ENCODE data around the gene BCAS1.
"Not testable (repeated sequence)": the region's sequence is repeated elsewhere in the genome, so short reads cannot be mapped to it uniquely, and the experiment has no call there.

Gene BCAS1

DNA sequence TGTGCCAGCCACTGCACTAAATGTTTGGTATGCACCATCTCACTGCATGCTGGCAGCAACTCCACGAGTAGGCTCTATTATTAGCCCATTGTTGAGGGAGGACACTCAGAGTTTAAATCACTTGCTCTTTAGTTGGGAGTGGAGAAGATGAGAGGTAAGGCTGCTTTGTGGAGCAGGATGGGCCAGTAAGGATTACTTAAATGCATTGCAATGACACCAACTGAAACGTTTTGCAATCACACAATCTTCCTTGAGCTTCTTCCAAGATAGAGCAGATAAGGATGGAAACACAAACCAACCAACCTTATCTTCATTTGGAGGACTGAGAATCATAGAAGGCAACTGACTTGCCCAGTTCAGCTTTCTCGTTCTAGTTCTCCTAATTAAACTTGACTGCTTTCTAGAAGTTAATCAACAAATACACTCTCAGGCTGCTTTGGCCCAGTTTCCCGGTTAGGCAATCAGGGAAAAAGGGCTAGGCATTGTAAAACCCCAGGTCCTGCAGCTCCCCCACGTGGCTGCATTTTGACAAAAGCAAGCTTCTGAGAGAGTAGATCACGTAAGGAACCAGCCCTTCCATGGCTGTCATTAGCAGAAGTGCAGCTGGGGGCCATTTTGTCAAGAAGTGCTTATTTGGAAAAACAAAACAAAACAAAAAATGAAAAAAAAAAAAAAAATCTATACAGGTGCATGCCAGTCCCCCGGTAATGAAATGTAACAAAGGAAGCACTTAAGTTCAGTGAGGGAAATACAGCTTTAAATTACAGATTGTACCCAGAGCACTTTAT lies 130.6 kb downstream of the BCAS1 start:
- DNase-seq = peak; percentile 20

DNA sequence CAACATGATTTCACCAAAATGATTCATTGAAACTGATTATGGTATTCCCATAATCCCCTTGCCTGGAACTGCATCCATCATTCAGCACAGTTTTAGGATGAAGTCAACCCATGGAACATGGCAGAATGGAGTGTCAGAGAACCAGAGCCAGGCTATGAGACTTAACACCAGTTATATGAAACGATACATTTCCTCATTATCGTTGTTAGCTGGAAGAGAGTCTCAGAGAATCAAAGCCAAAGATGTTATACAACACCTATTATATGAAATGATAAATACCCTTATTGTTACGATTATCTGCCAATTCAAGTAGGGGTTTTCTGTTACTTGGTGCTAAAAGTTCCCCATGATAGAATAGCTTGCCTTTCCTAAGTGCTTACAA lies 131.2 kb downstream of the BCAS1 start:
- DNase-seq = no peak

DNA sequence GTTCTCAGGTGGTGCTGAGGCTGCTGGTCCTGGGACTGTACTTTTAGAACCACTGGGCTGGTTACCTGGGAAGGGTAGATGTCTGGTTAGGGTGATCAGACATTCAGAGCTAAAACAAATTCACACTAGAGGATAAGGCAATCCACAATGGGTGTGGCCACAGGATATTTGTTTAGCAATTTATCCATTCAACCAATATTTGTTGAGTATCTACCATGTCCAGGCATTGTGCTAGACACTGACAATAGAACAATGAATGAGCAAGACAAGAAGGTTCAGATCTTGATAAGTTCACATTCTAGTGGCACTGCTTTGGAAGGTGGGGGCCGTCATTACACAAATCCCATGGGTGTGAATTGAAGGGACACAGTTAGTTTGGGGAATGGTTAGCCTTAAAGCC lies 131.7 kb downstream of the BCAS1 start:
- no peak for DNase-seq

DNA sequence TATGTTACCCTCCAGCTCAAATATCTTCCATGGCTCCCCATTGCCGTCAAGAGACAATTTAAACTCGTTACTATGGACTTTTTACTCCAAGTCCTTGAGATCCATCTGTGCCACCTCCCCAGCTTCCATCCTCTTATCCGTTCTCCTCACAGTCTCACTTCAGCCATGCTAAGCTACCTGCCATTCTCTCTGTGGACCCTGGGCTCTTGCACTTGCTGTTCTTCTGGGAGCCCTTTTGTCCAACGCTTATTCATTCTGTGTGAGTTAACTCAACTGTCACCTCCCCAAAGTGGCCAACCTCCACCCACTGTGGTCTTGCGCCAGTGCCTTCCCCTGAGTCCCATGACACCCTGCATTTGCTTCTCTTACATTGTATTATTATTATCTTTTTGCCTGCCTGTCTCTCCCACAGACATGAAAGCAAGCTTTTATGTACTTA lies 132.4 kb downstream of the BCAS1 start:
- no peak for DNase-seq

DNA sequence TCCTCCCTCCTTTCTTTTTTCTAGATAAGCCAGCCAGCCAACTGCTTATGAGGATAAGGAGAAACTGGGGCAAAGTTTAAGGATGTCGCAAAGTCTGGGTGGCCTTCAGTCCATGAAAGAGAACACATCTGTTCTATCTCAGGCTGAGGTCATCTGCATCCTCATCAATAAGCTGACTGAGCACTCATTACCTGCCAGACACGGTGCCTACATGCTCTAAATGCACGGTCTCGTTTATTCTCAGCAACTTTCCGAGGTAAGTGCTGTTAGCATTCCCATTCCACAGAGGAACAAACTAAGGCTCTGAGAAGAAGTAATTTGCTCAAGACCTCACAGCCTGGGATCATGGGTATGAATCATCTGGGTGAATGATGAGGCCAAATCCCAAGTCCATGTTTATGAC lies 133.1 kb downstream of the BCAS1 start:
- no peak for DNase-seq

DNA sequence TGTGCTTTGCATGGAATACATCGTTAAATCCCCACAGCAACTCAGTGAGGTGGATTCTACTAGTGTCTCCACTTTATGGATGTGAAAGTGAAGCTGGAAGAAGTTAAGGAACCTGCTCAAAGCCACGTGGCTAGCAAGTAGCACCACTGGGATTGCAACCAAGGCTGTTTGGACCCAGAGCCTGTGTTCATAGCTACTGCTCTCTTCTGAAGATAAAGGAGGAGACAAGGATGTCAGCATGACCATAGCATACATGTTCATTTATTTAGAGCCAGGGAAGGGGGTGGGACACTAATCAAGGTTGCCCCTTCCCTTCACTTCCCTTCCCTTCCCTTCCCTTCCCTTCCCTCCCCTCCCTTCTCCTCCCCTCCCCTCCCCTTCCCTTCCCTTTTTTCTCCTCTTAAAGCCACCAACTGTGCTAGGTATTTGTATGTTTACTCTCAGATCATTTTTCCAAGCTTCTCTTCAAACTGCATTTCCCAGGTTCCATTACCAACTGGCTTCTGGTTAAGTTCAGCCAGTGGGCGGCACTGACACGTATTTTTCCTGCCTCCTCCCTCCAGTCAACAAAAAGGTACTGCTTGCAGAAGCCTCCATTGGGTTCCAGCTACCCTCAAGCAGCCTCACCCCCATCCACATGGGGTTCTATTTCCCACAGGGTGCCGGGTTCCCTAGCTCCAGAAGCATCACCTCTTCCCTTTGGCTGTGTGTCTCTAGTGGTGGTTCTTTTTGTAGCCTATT lies 134.9 kb downstream of the BCAS1 start:
- no peak for DNase-seq

DNA sequence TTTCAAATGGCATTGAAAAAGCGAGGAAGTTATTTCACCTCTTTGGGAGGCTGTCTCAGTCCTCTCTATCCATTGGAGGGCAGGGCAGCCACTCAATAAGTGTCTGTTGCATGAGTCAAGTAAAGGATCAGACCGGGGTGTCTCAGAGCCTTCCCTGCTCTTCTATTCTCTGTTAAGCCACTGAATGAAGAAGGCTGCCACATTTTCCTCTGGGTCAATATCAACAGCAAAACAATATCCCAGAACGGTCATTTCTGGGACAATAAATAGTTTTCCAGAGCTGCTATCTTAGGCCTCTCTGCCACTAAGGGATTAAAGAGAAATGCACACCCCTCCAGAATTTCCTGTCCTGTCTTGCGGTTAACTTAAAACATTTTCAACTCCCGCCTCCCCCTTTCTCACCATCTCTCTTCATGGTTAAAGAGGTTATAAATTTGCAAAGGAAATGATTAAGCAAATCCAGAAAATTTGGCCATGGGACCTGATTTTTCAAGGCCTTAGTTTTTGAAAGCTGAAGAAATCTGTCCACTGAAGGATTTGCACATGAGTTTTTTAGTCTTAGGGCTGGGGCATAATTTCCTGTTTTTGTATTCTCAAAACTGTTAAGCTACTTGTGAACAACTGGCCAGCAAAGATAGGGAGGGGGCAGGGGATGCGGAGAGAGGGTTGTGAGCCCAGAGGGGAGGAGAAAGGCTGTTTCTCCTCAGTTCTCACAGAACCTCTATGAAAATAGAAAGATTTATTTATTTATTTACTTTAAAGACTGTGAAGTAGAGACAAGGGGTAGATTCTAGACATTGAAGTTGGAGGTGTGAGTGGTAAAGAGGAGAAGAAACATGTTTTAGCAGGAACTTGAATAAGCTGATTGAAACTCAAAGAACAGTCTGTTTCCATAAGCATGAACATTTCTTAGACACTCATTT lies 135.7 kb downstream of the BCAS1 start:
- no peak for DNase-seq

DNA sequence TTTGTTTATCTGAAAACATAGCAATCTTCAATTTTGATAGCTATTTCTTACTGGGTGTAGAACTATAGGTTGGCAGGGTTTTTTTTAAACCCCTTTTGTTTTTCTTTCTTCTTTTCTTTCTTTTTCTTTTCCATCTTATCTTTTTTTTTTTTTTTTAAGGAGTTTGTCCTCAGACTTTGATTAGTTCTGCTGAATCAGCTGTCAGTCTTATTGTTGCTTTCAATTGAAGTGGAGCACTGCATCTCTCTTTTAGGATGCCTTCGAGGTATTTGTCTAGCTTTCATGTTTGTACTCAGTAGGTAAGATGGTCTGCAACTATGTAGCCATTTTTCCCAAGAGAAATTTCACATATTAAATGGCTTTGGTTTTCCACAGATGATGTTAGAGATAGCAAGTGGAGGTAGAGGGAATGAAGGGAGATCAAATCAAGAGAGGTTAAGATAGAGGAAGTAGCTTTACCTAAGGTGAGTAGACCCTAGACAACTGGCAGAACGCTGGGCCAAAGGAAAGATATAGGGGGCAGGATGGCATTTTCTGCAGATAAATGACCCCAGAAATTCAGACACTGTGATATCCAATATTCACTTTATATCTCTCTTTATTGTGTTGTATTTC lies 137.1 kb downstream of the BCAS1 start:
- DNase-seq = no peak

DNA sequence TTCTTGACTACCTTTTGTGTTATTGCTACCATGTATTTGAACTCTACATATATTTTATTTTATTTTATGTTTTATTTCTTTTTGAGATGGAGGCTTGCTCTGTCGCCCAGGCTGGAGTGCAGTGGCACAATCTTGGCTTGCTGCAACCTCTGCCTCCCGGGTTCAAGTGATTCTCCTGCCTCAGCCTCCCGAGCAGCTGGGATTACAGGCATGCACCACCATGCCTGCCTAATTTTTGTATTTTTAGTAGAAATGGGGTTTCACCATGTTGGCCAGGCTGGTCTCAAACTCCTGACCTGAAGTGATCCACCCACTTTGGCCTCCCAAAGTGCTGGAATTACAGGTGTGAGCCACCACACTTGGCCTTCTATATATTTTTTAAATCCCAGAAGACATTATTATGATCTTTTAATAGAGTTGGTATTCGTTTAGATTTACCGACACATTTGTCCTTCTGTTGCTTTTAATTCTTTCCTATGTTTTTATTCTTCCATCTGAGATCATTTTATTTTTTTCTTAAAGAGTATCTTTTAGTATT lies 137.7 kb downstream of the BCAS1 start:
- not testable (repeated sequence) for DNase-seq

DNA sequence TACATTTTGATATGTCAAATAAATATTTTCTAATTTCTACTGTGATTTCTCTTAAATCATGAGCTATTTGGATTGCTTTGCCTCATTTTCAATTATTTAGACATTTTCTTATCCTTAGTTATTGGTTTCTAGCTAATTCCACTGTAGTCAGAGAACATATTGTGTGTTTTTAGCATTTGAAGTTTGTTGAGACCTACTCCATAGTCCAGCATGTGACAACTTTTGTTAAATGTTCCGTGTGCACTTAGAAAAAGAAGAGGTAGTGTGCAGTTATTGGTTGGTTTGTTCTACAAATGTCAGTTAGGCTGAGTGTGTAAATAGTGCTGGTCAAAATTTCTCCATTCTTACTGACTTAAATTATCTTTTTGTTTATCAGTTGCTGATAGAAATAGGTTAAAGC lies 138.8 kb downstream of the BCAS1 start:
- DNase-seq = no peak

DNA sequence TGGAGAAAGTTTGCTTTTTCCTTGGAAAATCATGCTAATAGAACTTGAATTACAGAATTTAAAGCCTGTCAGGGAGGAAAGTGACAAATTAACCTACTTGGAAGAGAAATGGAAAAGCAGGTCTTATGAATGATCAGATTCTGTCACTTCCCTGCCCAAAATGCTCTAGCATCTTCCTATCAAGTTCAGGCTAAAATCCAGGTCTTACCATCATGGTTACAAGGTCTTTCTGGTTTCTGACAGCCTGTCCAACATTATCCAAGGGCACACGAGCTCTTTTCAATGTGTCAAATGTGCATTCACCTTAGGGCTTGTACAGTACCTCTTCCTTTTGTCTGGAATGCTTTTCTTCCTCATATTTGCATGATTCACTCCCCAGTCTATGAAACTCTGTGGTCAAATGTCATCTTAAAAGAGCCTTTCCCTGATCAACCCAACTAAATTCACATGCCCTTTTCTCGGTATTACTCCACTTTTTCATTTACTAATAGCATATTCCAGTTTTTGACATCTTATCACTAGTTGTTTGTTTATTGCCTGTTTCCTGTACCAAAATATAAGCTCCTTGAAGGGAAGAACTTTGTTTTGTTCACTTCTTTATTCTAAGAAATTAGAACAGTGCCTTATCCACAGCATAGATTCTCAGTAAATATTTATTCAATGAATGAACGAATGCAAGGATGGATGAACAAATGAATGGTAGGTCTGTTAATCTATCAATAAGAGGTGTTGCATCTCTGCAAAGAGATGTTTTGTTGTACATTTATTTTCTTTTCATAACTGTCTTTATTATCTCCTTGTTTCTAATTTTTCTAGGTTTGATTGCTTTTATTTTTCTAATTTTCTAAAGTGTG lies 139.5 kb downstream of the BCAS1 start:
- DNase-seq = no peak

DNA sequence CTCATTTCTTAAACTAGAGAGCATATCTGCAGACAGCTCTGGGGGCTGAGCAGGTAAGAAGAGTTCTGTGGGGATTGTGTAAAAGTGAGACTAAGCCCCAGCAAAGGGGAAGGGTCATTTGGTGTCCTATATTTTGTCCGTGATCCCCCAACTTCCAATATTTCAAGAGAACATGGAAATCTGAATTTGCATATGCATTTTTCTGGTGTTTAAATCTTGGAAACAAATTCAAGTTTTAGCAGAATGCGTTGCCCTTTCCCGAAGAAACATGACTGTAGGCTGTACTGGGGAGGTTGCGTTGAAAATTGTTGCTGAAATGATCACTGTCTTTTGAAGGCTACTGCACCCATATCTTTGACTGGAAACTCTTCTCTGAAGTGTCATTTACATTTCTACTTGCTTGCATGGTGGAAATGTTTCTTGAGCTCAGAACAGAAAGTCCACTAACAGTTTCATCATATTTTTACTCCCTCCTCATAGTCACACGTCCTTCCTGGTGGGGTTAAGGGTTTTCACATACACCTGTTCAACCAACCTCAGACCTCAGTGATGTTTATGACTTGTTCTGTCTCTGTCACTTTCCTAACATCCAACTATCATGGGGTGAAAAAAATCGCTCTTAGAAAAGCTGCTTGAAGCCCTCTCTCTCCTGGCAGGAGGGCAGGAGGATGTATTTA lies 140.3 kb downstream of the BCAS1 start:
- no peak for DNase-seq

DNA sequence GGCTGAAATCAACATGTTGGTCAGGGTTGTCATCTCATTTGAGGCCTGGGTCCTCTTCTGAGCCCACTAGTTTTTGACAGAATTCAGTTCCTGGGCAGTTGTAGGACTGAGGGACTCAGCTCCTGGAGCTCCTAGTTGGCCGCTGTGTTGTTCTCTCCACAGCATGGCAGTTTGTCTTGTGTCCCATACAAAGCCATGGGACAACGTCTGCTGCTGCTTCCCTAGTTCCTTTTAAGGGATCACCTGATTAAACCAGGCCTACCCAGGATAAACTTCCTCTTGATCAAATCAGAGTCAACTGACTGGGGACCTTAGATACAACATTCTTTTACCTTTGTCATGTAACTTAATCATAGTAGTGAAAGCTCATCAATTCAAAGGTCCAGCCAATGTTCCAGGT lies 141.0 kb downstream of the BCAS1 start:
- no peak for DNase-seq

DNA sequence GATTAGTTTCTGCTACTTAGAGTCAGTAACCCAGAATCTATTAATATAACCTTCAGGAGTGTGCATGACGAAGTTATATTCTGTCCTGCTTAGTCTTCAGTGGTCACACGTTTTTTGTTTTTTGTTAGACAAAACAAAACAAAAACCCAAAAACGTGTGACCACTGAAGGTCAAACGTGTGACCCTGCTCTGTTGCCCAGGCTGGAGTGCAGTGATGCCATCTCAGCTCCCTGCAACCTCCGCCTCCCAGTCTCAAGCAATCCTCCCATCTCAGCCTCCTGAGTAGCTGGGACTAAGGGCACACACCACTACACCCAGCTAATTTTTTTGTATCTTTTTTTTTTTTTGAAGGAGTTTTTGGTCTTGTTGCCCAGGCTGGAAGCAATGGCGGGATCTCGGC lies 142.4 kb downstream of the BCAS1 start:
- no peak for DNase-seq

DNA sequence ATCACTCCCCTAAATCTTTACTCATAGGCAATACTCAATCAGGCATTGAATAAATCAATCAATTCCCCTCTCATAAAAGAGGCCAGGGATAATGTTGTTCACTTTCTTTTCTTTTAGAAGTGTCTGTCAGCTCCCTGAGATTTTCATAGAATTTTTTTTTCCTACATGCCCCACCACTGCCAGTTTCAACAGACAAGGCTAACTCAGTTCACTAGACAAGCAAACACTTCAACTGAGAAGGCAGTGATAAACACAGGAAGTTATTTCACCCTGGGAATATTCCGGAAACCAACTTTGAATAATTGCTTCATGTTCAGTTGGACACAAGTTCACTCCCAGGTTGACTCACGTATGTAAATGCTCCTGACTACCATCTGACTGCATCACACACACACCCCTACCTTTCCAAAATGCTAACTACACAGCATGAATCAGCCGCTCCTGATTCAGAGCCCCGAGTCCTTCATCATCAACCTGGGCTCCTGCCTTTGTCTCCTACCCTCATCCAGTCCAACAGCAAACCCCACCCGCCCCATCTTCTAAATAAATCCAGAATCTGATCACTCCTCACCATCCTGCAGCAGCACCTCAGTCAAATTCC lies 143.9 kb downstream of the BCAS1 start:
- no peak for DNase-seq

DNA sequence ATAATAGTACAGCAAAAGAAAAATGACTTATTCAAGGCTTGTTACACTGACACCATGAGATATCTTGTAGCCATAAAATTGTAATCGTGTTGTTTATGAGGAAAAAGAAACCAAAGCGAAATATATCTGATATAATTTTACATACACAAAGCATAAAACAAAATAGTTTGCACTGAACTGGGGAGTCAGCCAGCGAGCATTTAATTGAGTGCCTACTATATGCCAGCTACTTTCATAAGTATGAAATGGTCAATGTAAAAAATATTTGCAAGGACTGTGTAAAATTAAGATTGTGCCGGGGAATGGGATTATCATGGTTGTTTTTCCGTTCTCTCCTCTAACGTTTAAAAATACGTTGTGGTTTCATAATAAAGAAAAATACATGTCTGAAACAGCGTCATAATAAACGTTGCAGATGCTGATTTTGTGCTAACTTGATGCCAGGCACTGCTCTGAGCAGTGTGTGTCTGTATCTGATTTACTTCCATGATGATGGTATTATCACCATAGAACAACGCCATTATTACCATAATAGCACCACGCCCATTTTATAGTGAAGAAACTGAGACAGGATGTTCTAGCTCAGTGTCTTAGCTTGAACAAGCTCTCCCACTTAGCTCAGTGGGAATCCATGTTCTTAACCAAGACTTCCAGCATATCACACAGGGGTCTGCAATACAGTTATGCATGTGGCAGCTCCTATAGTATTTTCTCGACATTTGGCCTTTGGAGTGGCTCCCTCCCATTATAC lies 144.6 kb downstream of the BCAS1 start:
- no peak for DNase-seq

DNA sequence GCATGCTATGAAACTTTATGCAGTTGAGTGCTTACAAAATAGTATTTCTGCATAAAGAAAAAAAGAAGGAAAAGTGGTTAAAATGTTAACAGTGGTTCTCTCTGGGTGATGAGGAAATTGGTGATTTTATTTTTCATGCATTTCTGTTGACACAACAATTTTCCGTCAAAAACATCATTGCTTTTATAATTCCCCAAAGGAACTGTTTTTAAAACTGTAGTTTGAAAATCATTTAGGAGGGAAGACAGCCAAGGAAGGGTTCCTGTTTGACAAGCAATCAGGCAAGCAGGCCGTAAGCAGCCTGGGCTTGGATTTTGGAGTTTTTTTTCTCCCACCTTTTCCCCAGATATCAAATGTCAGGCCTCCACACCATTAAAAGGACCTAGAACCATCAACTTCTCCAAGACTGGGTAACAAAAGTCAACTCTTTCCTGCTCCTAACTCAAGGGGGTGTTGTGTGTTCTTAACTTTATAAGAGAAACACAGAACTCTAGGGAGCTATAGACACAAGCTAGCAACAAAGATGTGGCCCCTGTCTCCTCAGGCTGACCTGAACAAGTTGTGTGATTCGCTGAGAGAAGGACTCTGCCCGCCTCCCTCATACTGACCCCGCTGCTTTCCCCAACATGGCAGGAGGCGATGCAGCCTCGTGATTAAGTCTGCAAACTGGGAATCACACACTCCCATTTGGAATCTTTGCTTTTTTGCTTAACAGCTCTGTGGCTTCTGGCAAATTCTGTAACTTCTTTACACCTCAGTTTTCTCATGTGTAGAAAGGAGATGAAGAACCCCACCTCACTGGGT lies 146.6 kb downstream of the BCAS1 start:
- DNase-seq = no peak

DNA sequence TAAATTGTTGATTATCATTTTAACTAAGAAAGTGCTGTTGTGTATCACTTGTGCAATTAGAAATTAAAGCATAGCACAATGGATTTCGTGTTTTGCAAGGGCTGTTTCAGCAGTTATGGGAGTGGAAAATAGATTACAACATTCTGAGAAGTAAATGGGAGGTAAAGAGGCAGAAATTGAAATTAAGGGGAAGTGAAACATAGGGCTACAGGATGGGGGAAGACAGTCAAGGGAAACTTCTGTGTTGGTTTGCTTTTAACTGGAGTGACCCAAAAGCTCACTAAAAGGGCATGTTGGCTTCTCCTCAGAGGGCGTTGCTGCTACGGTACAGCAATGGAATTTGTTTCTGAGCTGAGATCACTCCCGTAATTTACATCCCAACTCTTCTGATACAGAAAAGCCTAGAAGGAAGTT lies 147.5 kb downstream of the BCAS1 start:
- no peak for DNase-seq

DNA sequence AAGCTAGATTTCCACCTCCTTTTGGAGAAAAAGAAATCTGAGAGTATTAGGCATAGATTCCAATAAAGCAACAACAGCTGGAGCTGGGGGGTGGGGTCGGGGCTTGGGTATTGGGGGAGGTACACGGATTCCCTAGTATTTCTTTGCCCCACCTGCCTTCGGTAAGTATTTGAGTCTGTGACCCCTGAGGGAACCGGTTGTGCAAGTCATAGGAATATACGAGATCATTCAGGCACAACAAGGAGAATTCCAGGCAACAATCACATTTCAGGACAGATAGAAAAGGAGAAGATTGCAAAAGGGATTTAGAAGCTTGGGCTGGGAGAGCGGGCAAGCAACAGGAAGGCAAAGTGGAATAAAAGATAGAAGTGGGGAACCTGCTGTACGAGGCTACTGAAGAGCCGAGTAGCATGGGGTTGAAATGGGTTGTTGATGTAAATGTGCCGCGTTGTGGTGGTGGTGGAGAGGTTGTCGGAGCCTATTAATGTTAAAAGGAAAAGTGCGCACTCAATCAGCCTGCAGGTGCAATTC lies 148.9 kb downstream of the BCAS1 start:
- DNase-seq = no peak

Measured in effector CD4-positive, alpha-beta T cell (primary cell).